ENCODE measurements around the gene FIBCD1. TPM values are rescaled to one million over a fixed set of nuclear protein-coding genes. Genes with fewer than 3 reads are reported as not detected.

FIBCD1 gene
- total RNA-seq, 2 donors from 2014 or later = 0.20 to 4.6 TPM

DNA sequence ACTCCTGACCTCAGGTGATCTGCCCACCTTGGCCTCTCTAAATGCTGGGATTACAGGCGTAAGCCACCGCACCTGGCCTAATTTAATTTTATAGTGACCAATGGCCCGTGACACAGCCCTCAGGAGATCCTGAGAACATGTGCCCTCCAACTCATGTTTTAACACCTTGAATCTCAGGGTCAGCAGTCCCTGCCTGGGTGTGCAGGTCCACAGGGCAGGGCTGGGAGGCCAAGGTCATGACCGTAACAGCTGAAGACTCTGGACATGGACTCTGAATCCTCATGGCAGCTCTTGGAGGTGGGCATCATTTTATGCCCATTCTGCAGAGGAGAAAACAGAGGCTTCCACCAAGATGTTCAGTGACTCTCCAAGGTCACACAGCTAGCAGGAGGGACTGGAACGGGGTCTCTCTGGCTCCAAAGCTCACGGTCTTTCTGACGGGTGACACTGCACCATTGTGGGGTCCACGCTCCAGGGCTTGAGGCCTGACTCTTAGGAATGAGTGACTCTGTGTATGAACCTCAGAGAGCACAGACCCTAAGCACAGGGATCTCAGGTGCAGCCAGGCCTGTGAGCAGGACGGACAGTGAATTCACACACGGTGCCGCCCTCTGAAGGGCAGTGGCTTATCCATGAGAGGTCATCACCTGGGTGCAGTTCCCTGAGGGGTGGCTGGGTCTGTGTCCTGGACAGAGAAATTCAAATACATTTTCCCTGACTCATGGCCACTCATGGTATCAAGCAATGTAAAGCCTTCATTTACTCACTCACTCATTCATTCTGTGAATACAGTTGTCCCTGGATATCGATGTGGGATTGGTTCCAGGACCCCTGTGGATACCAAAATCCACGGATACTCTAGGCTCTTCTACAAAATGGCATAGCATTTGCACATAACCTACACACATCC, 37.1 kb upstream of the FIBCD1 start:
- Histone ChIP-seq H3K4me1 (no peaks in the 10 kb centered on the region), H3K4me3 (no peak overlapping the region), H3K27ac (no peak overlapping the region), H3K27me3 (no peaks in the 10 kb centered on the region), H3K9me3 (no peaks in the 10 kb centered on the region), H3K36me3 (no peaks in the 10 kb centered on the region)
- no peak for DNase-seq (ENCODE audit: low spot score)
- TF ChIP-seq, protein P1, sequence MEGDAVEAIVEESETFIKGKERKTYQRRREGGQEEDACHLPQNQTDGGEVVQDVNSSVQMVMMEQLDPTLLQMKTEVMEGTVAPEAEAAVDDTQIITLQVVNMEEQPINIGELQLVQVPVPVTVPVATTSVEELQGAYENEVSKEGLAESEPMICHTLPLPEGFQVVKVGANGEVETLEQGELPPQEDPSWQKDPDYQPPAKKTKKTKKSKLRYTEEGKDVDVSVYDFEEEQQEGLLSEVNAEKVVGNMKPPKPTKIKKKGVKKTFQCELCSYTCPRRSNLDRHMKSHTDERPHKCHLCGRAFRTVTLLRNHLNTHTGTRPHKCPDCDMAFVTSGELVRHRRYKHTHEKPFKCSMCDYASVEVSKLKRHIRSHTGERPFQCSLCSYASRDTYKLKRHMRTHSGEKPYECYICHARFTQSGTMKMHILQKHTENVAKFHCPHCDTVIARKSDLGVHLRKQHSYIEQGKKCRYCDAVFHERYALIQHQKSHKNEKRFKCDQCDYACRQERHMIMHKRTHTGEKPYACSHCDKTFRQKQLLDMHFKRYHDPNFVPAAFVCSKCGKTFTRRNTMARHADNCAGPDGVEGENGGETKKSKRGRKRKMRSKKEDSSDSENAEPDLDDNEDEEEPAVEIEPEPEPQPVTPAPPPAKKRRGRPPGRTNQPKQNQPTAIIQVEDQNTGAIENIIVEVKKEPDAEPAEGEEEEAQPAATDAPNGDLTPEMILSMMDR (IDR thresholded peaks at IDR 0.05) = no peak

DNA sequence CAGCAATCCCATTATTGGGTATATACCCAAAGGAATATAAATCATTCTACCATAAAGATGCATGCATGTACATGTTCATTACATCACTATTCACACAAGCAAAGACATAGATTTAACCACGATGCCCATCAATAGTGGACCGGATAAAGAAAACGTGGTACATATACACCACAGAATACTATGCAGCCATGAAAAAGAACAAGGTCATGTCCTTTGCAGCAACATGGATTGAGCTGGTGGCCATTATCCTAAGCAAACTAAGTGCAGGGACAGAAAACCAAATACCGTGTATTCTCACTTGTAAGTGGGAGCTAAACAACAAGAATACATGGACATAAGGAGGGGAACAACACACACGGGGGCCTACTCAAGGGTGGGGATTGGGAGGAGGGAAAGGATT, 36.1 kb upstream of the FIBCD1 start:
- no peaks in the 10 kb centered on the region for H3K27me3 ChIP-seq

DNA sequence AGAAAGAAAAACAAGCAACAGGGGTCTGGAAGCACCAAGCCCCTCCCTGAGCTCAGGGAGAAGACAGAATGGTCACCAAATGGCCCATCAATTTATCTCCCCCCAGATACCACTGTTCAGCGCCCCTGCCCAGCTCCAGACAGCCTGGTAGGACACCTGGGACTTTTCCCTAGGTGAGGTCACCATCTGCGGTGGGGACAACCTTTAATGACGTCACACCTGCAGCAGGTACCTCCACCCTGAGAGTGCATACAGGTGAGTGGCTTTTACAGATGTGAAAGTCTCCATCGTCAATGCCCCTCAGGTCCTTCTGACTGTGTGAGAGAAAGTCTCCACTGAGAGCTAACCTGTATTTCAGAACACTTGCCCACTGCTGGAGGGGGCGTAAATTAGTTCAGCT, 35.6 kb upstream of the FIBCD1 start:
- Histone ChIP-seq H3K4me3 (no peak overlapping the region), H3K27me3 (no peaks in the 10 kb centered on the region)
- TF ChIP-seq, protein P1 (IDR thresholded peaks at IDR 0.05) = no peak

More for the DNA sequence above, 36.1 kb upstream of the FIBCD1 start:
- TF ChIP-seq, protein P1 (IDR thresholded peaks at IDR 0.05) = no peak
- Histone ChIP-seq H3K27ac (no peak overlapping the region), H3K9me3 (no peaks in the 10 kb centered on the region), H3K4me1 (no peaks in the 10 kb centered on the region), H3K4me3 (no peak overlapping the region), H3K36me3 (no peaks in the 10 kb centered on the region)
- DNase-seq (ENCODE audit: low spot score) = no peak

DNA sequence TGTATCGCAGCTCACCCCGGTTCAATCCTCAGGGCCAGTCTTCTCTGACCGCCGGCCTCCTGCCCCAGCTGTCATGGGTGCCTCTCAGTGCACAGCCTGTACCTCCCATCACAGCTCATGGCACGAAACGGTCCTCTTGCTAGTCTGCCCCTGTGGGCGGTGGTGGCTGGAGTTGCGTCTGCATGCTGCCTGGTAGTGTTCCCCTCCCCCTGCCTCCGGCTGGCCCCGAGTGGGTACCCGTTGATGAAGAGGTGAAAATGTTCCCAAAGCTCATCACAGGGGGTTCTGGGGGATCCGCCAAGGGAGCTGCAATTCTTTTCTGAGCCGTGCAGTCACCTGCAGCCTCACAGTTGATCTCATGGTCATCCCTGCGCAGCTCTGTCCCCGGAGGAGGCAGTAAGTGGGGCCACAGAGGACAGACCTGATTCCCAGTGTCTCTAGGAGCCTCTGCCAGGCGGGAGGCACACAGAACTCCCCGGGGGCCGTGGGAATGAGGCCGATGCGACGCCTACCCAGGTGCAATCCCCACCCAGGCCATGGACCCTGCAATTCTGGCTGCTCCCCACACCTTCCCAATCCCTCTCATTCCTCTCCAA, 34.7 kb upstream of the FIBCD1 start:
- Histone ChIP-seq H3K27ac (no peak overlapping the region), H3K4me1 (no peaks in the 10 kb centered on the region), H3K9me3 (no peaks in the 10 kb centered on the region), H3K4me3 (no peak overlapping the region), H3K36me3 (no peaks in the 10 kb centered on the region), H3K27me3 (no peaks in the 10 kb centered on the region)
- no peak for DNase-seq (ENCODE audit: low spot score)
- TF ChIP-seq, protein P1 (IDR thresholded peaks at IDR 0.05) = no peak

More for the DNA sequence above, 35.6 kb upstream of the FIBCD1 start:
- no peaks in the 10 kb centered on the region for H3K36me3 ChIP-seq
- no peaks in the 10 kb centered on the region for H3K4me1 ChIP-seq
- H3K27ac ChIP-seq = no peak overlapping the region
- no peaks in the 10 kb centered on the region for H3K9me3 ChIP-seq
- DNase-seq (ENCODE audit: low spot score) = no peak

DNA sequence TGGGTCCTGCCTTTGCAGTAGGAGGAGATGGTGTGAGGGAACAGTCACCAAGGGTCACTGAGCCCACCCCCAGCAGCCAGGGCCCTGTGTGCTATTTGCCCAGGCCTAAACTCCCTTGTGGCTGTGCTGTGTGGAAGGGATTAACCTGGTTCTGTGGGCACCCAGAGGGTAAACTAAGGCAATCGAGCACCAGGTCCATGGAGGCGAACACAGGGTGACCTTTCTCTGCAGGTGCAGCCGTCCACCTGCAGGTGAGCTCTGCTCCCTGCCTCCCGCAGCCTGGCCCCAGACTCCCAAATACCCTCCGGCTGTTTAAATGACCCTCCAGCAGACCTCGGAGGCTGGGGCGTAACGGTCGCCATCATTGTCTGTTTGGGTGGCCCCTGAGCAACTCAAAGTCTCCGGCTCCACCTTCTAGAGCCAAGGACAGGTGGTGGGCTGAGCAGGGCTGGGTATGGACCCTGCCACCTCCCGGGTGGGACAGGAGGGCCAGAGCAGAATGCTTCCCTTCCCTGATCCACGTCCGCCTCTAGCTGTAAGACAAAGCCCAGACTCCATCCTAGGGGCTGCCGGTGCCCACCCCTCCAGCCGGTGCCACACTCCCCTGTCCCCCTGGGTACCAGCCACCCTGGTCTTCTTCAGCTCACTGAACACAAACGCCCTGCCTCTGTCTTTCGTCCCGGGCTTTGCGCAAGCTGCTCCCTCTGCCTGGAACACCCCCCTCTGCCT, 34.1 kb upstream of the FIBCD1 start:
- Histone ChIP-seq H3K9me3 (no peaks in the 10 kb centered on the region), H3K4me1 (no peaks in the 10 kb centered on the region), H3K36me3 (no peaks in the 10 kb centered on the region), H3K27ac (no peak overlapping the region), H3K27me3 (no peaks in the 10 kb centered on the region), H3K4me3 (no peak overlapping the region)
- no peak for DNase-seq (ENCODE audit: low spot score)
- TF ChIP-seq, protein P1 (IDR thresholded peaks at IDR 0.05) = no peak
